Activated T-cell treated with anti-CD3 and anti-CD28 coated beads, Interleukin-2, amount 50 U/mL, for 48 hours (primary cell): ENCODE data around the gene ADAMTS17.
"Not testable (repeated sequence)": the region's sequence is repeated elsewhere in the genome, so short reads cannot be mapped to it uniquely, and the experiment has no call there.

Source experiments
- DNase-seq, 2 experiments: peaks; one replicate each; pipeline ENCODE4 v3.0.0-alpha.2; 2020

The ADAMTS17 gene

DNA sequence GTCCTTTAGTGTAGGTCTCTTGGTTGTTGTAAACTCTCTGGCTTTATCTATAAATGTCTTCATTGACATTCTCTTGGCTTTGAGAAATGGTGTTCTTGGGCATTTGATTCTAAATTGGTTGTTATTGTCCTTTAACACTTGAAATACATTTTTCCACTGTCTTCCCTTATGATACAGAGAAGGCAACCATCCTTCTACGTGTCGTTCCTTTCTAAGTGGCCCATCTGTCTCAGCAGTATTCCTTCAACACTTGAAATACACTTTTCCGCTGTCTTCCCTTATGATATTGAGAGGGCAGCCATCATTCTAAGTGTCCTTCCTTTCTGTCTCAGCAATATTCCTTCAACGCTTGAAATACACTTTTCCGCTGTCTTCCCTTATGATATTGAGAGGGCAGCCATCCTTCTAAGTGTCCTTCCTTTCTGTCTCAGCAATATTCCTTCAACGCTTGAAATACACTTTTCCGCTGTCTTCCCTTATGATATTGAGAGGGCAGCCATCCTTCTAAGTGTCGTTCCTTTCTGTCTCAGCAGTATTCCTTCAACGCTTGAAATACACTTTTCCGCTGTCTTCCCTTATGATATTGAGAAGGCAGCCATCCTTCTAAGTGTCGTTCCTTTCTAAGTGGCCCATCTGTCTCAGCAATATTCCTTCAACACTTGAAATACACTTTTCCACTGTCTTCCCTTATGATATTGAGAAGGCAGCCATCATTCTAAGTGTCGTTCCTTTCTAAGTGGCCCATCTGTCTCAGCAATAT lies 275.1 kb downstream of the ADAMTS17 start:
- DNase-seq: not testable (repeated sequence)

DNA sequence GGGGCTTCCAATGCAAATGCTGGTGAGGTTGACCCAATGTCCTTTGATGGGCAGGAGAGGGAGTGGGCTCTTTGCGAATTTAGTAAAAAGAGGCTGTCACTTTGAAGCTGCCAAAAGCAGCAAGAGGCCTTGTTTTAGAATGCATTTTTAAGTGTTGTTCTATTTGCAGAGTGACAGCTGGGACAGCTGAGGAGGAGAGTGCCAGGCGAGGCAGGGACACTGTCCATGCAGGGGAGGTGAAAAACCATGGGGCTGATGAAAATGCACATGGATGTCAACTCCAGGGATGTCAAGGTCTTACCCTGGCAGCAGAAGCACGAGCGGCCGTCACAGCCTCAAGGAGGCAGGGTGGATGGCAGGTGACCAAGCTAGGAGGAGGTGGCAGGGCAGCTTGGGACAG lies 279.8 kb downstream of the ADAMTS17 start:
- DNase-seq: no peak

GRCh38 chr15:100060276-100060926 lies 281.4 kb downstream of the ADAMTS17 start:
- DNase-seq: no peak

DNA sequence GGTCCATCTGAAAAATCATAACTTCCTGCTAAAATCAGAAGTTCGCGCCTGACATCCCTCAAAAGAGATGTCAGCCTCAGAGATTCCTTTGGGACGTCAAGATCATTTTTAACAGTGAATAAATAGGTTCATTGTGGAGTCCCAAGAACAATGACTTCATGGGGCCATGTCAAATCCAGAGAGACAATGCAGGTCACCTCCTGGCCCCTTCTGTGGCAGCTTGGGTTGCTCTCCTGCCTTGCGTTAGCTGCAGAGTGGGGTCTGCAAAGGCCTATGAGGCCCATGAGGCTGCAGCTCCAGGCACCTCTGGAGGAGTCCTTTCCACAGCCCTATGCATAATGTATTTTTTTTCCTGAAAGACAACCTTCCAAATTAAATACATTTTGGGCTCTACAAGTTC lies 282.3 kb downstream of the ADAMTS17 start:
- DNase-seq: no peak

DNA sequence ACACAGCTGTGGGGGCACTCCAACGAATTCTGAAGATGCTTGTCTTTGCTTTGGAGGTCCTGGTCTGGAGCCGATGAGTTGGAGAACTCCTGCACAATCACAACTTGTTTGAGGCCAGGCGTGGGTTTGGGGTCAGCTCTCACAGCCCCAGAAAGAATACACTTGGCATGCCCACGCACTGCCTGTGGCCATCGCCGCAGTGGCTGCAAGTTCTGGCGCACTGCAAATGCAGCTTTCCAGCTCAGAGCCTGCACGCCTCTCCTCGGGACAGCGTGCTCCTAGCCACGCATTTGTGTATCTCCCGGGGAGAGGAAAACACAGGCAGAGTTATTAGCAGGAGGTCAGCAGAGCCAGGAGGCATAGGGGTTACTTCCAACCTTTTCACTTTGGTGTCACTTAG lies 282.7 kb downstream of the ADAMTS17 start:
- DNase-seq: no peak

GRCh38 chr15:100058458-100058857 lies 283.3 kb downstream of the ADAMTS17 start:
- no peak for DNase-seq

- DNase-seq: no peak
Observed at GRCh38 chr15:100057281-100057680, 284.5 kb downstream of the ADAMTS17 start.

DNA sequence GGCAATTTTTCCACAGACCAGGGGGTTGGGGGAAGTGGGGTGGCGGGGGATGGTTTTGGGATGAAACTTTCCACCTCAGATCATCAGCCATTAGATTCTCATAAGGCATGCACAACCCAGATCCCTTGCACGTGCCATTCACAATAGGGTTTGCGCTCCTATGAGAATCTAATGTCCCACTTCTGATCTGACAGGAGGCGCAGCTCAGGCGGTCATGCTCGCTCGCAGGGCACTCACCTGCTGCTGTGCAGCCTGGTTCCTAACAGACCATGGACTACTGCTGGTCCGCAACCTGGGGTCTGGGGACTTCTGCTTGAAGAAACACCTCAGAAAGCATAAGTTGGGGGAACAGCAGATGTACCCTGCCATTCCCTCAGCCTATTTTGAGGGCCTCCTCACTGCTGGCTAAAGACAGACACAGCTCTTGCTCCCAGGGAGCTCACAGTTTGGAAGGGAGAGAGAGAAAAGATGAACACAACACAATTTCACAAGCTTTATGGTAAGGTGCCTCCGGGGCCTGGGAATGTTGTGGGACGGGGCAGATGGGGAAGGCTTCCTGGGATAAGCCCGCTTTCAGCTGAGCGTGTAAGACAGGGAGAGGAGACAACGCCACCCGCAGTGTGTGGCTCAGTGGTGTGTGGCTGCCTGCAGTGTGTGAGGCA lies 285.2 kb downstream of the ADAMTS17 start:
- no peak for DNase-seq

GRCh38 chr15:100055821-100056220 lies 286.0 kb downstream of the ADAMTS17 start:
- no peak for DNase-seq

- no peak for DNase-seq
Observed at GRCh38 chr15:100054539-100054938, 287.2 kb downstream of the ADAMTS17 start.

- no peak for DNase-seq
Observed at GRCh38 chr15:100053474-100054121, 288.2 kb downstream of the ADAMTS17 start.

- DNase-seq: no peak
Observed at GRCh38 chr15:100052716-100053473, 288.9 kb downstream of the ADAMTS17 start.

DNA sequence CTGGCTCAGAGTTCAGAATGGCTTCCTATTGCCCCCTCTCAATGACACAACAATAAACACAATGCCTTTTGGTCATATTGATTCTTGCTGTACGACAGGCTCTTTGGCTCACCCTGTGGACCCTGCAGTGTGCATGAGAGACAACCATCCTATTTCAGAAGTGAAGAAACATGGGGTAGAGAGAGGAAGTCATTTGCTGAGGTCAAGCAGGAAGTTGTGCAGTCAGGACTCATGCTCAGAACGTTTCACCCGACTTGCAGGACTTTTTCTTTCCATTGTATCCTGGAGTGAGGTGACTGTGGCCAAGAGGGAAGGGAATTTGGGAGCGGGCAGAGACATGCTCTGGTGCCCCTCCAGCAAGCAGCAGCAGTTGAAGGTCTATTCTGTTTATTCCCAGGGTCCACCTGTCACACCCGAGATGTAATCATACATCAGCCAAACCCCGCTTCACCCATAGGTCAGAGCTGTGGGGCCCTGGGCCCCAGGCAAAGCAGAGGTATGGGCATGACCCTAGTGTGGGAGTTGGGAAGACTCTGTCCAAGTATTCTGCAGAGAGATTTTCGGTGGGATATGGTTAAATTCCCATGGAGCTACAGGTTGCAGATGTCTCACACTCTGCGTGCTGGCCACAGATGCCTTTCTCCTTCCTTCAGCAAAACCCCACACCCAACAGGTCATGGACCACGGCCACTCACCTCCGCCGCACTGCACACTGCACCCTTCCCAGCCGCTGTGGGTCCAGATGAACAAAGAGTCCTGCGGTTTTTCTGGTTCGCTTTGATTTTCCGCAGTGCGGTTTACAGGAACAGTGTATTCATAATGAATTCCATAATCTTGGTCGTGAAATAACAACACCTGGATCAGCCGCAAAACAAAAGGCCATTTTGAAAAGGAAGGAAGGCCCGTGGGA lies 290.6 kb downstream of the ADAMTS17 start:
- DNase-seq: no peak

- DNase-seq: no peak
Observed at GRCh38 chr15:100049936-100050876, 291.6 kb downstream of the ADAMTS17 start.

- no peak for DNase-seq
Observed at GRCh38 chr15:100049483-100049882, 292.3 kb downstream of the ADAMTS17 start.

GRCh38 chr15:100048736-100049135 lies 293.0 kb downstream of the ADAMTS17 start:
- no peak for DNase-seq

- DNase-seq: no peak
Observed at GRCh38 chr15:100043692-100044091, 298.1 kb downstream of the ADAMTS17 start.

DNA sequence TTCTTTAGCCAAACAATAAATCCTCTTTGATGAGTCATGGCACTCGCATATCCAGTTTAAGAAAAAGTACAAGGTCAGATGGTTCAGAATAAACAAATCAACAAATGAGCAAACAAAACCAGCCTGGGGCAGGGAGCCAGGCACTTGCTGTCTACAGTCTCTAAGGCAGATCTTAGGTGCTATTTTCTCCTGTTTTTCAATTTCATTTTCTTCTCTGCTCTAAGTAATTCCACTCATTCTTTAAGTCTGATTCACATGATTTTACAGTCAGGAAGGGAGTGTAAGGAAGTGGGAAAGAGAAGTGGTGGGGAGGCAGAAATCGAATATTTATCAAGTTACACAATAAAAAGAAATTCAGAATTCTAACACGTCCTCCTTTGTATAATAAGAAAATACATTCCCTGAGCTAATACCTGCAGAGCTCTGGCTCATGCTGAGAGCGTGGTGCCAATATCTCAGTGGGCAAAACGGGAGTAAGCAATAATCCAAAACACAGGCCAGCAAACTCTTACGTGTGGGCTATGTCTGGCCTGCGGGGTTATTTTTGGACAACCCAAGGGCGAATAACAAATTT lies 298.6 kb downstream of the ADAMTS17 start:
- DNase-seq: no peak

DNA sequence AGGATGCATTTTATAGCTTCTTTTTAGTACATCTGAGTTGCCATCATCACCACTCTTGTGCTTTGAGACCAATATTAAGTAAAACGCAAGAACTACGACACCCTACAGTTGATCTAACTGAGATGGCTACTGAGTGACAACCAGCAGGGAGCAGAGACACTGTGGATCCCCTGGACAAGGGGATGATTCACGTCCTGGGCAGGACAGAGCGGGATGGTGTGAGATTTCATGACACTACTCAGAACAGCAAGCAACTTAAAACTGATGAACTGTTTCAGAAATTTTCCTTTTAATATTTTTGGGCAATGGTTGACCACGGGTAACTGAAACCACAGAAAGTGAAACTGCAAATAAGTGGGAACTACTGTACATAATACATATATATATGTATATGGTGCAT lies 299.2 kb downstream of the ADAMTS17 start:
- DNase-seq: no peak
